Neural cell (in vitro differentiated cells): ENCODE measurements around the gene RERE. TPM values are rescaled to one million over a fixed set of nuclear protein-coding genes. Genes with fewer than 3 reads are reported as not detected.

ENCODE experiments used
- H2AFZ ChIP-seq: fragments of 200-600, 300-800 bp; sonication (generic), shearing (Covaris generic); 2 replicates; pipeline ENCODE4 v1.6.0; 2014; ENCODE audit warnings: low read depth, mild to moderate bottlenecking, antibody characterized with exemption, low read length, moderate library complexity
- H3F3A ChIP-seq: fragments of 200-600 bp; shearing (Covaris generic); 2 replicates; pipeline ENCODE4 v1.6.1; 2016; ENCODE audit warnings: mild to moderate bottlenecking, moderate library complexity, mixed read lengths, antibody characterized with exemption, low read length; ENCODE audit not compliant: insufficient read depth, poor library complexity, severe bottlenecking
- H3K27ac ChIP-seq: fragments of 200-600, 300-800 bp; sonication (generic), shearing (Covaris generic); 2 replicates; pipeline ENCODE4 v1.5.1; 2014; ENCODE audit warnings: mild to moderate bottlenecking, low read length, moderate library complexity
- H3K27me3 ChIP-seq: fragments of 300-800, 200-600 bp; sonication (generic), shearing (Covaris generic); 2 replicates; pipeline ENCODE4 v1.6.0; 2014; ENCODE audit warnings: mild to moderate bottlenecking, low read depth, low read length, moderate library complexity; ENCODE audit not compliant: insufficient read depth
- H3K36me3 ChIP-seq: fragments of 300-800, 200-600 bp; sonication (generic), shearing (Covaris generic); 2 replicates; pipeline ENCODE4 v1.5.1; 2014; ENCODE audit warnings: mild to moderate bottlenecking, antibody characterized with exemption, low read length, moderate library complexity; ENCODE audit not compliant: insufficient read depth
- H3K4me2 ChIP-seq: fragments of 300-800, 200-600 bp; sonication (generic), shearing (Covaris generic); 2 replicates; pipeline ENCODE4 v1.6.0; 2014; ENCODE audit warnings: mild to moderate bottlenecking, low read length
- H3K4me3 ChIP-seq: fragments of 300-800, 200-600 bp; sonication (generic), shearing (Covaris generic); 2 replicates; pipeline ENCODE4 v1.5.1; 2014; ENCODE audit warnings: mild to moderate bottlenecking, low read length, moderate library complexity
- H3K79me2 ChIP-seq: fragments of 200-600 bp; shearing (Covaris generic); replicated peaks from 2 replicates; pipeline ENCODE4 v1.6.0; 2014; ENCODE audit warnings: mild to moderate bottlenecking, low read length, moderate library complexity; ENCODE audit not compliant: insufficient read depth
- H3K9ac ChIP-seq: fragments of 300-800, 200-600 bp; sonication (generic), shearing (Covaris generic); 2 replicates; pipeline ENCODE4 v1.6.1; 2016; ENCODE audit warnings: mild to moderate bottlenecking, low read length, mixed read lengths
- H3K9me2 ChIP-seq: fragments of 200-600 bp; shearing (Covaris generic); 2 replicates; pipeline ENCODE4 v1.6.1; 2016; ENCODE audit warnings: mild to moderate bottlenecking, low read length, mixed read lengths; ENCODE audit not compliant: insufficient read depth
- H3K9me3 ChIP-seq: fragments of 200-600, 300-800 bp; sonication (generic), shearing (Covaris generic); 2 replicates; pipeline ENCODE4 v1.6.1; 2016; ENCODE audit warnings: mild to moderate bottlenecking, mixed run types, low read length, moderate library complexity, mixed read lengths
- H4K20me1 ChIP-seq: fragments of 200-600 bp; shearing (Covaris generic); 2 replicates; pipeline ENCODE4 v1.6.1; 2016; ENCODE audit warnings: mild to moderate bottlenecking, mixed run types; ENCODE audit not compliant: insufficient read depth
- EP300 ChIP-seq: fragments of 450-650 bp; conservative IDR thresholded peaks from 2 replicates; pipeline ENCODE4 v1.6.1; 2014; ENCODE audit warnings: antibody characterized with exemption, mild to moderate bottlenecking, moderate library complexity; ENCODE audit not compliant: poor library complexity, severe bottlenecking
- EZH2 ChIP-seq: fragments of 200-600, 300-800 bp; shearing (Covaris generic), sonication (generic); IDR thresholded peaks from 2 replicates; pipeline ENCODE4 v1.6.1; 2014; ENCODE audit warnings: antibody characterized with exemption, low read length, borderline replicate concordance, mild to moderate bottlenecking; ENCODE audit not compliant: insufficient read depth, poor library complexity, severe bottlenecking
- MXI1 ChIP-seq: fragments of 450-650 bp; conservative IDR thresholded peaks from 2 replicates; pipeline ENCODE4 v1.6.1; 2014; ENCODE audit warnings: antibody characterized with exemption, mild to moderate bottlenecking; ENCODE audit not compliant: poor library complexity, severe bottlenecking
- POLR2AphosphoS5 ChIP-seq: IDR thresholded peaks from 2 replicates; pipeline ENCODE4 v1.6.1; 2012
- RAD21 ChIP-seq: fragments of 450-650 bp; conservative IDR thresholded peaks from 2 replicates; pipeline ENCODE4 v1.6.1; 2014; ENCODE audit warnings: antibody characterized with exemption, mild to moderate bottlenecking, moderate library complexity
- SMC3 ChIP-seq: fragments of 450-650 bp; conservative IDR thresholded peaks from 2 replicates; pipeline ENCODE4 v1.6.1; 2014; ENCODE audit warnings: antibody characterized with exemption, mild to moderate bottlenecking, moderate library complexity; ENCODE audit not compliant: poor library complexity
- TAF1 ChIP-seq: IDR thresholded peaks from 2 replicates; pipeline ENCODE4 v1.6.1; 2012; ENCODE audit warnings: low read depth
- polyA plus RNA-seq: library from polyadenylated mRNA; depleted of rRNA; stranded (reverse); fragments of >200 nt; gene quantifications from 2 replicates; pipeline ENCODE4 v1.2.3, GENCODE V29; 2014
- TF ChIP-seq, protein P1 (sequence below): IDR thresholded peaks from 2 replicates; pipeline ENCODE4 v1.6.1; 2012; ENCODE audit warnings: borderline replicate concordance
- TF ChIP-seq, protein P2 (sequence below): fragments of 450-650 bp; IDR thresholded peaks from 2 replicates; pipeline ENCODE4 v1.5.1; 2014; ENCODE audit warnings: antibody characterized with exemption, mild to moderate bottlenecking, moderate library complexity; ENCODE audit not compliant: poor library complexity, severe bottlenecking

The RERE gene
- polyA plus RNA-seq, 1 donor from 2014 or later = 21.0 TPM

DNA sequence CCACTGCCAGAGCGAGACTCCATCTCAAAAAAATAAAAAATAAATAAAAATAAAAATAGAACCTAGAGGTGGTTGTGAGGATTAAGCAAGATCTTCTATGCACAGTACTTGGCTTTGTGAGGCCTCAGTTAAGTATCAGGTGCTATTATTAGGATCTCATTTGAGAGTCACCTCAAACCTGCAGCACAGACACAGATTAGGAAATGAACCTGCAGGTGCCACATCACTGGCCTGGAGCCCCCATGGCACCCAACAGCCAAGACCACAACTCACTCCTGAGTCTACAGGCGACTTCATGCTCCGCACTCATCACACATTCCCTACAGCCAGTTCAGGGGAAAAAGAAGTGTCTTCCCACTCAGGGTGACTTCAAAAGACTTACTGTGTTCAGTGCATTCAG, 322.8 kb downstream of the RERE start:
- H3K9ac ChIP-seq = no peak overlapping the region

DNA sequence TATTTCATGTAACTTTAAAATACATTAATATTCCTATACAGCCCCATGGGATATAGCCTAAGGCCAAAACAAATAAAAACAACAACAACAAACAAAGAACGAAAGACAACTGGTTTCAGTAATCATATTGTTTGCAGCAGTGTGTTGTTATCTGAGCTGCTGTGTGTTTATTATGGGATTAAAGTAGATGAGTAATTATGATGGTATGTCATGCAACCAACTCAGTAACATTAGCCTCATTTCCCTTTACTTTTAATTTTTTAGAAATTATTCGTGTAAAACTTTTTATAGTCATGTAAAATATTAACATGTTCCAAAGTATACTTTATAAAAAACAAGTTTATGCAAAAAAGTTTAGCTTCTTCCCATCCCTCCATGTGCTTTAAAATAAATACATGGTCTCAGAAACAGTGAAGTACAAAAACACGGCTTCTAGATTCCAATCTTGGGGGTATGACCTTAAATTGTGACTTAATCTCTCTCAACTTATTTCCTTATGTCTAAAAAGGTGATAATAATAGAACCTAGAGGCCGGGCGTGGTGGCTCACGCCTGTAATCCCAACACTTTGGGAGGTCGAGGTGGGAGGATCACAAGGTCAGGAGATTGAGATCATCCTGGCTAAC, 323.4 kb downstream of the RERE start:
- no peak overlapping the region for H3K4me3 ChIP-seq
- H3K4me2 ChIP-seq = no peak overlapping the region
- no peaks in the 10 kb centered on the region for H3K36me3 ChIP-seq
- H3K9me3 ChIP-seq = no peaks in the 10 kb centered on the region
- H3K27me3 ChIP-seq = no peaks in the 10 kb centered on the region
- no peak overlapping the region for H3K9ac ChIP-seq
- H3K79me2 ChIP-seq = peaks cover 19% of the 10 kb centered on the region
- H3K27ac ChIP-seq = no peak overlapping the region
- no peaks in the 10 kb centered on the region for H4K20me1 ChIP-seq
- H3F3A ChIP-seq = no peaks in the 10 kb centered on the region
- H2AFZ ChIP-seq = no peak overlapping the region
- TF ChIP-seq RAD21 (no peak), MXI1 (no peak), TAF1 (no peak), SMC3 (no peak), EZH2 (no peak), EP300 (no peak), POLR2AphosphoS5 (no peak)
- TF ChIP-seq, protein P1, sequence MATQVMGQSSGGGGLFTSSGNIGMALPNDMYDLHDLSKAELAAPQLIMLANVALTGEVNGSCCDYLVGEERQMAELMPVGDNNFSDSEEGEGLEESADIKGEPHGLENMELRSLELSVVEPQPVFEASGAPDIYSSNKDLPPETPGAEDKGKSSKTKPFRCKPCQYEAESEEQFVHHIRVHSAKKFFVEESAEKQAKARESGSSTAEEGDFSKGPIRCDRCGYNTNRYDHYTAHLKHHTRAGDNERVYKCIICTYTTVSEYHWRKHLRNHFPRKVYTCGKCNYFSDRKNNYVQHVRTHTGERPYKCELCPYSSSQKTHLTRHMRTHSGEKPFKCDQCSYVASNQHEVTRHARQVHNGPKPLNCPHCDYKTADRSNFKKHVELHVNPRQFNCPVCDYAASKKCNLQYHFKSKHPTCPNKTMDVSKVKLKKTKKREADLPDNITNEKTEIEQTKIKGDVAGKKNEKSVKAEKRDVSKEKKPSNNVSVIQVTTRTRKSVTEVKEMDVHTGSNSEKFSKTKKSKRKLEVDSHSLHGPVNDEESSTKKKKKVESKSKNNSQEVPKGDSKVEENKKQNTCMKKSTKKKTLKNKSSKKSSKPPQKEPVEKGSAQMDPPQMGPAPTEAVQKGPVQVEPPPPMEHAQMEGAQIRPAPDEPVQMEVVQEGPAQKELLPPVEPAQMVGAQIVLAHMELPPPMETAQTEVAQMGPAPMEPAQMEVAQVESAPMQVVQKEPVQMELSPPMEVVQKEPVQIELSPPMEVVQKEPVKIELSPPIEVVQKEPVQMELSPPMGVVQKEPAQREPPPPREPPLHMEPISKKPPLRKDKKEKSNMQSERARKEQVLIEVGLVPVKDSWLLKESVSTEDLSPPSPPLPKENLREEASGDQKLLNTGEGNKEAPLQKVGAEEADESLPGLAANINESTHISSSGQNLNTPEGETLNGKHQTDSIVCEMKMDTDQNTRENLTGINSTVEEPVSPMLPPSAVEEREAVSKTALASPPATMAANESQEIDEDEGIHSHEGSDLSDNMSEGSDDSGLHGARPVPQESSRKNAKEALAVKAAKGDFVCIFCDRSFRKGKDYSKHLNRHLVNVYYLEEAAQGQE = no peak
- TF ChIP-seq, protein P2, sequence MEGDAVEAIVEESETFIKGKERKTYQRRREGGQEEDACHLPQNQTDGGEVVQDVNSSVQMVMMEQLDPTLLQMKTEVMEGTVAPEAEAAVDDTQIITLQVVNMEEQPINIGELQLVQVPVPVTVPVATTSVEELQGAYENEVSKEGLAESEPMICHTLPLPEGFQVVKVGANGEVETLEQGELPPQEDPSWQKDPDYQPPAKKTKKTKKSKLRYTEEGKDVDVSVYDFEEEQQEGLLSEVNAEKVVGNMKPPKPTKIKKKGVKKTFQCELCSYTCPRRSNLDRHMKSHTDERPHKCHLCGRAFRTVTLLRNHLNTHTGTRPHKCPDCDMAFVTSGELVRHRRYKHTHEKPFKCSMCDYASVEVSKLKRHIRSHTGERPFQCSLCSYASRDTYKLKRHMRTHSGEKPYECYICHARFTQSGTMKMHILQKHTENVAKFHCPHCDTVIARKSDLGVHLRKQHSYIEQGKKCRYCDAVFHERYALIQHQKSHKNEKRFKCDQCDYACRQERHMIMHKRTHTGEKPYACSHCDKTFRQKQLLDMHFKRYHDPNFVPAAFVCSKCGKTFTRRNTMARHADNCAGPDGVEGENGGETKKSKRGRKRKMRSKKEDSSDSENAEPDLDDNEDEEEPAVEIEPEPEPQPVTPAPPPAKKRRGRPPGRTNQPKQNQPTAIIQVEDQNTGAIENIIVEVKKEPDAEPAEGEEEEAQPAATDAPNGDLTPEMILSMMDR = no peak
- no peaks in the 10 kb centered on the region for H3K9me2 ChIP-seq

More for the DNA sequence above, 322.8 kb downstream of the RERE start:
- Histone ChIP-seq H3K27ac (no peak overlapping the region), H4K20me1 (no peaks in the 10 kb centered on the region), H3F3A (no peaks in the 10 kb centered on the region), H3K9me2 (no peaks in the 10 kb centered on the region), H3K36me3 (no peaks in the 10 kb centered on the region), H3K79me2 (peaks cover 17% of the 10 kb centered on the region), H3K4me2 (no peak overlapping the region), H3K9me3 (no peaks in the 10 kb centered on the region), H3K4me3 (no peak overlapping the region), H2AFZ (no peak overlapping the region), H3K27me3 (no peaks in the 10 kb centered on the region)
- TF ChIP-seq, protein P1 = no peak
- TF ChIP-seq MXI1 = no peak
- TF ChIP-seq EP300 = no peak
